NCI-H1048 (cell line): ENCODE measurements around the gene TREX2.

Experiments used
- DNase-seq: peaks from one replicate; lab custom pipeline; 2025; lab: John Stamatoyannopoulos, UW

Gene TREX2

DNA sequence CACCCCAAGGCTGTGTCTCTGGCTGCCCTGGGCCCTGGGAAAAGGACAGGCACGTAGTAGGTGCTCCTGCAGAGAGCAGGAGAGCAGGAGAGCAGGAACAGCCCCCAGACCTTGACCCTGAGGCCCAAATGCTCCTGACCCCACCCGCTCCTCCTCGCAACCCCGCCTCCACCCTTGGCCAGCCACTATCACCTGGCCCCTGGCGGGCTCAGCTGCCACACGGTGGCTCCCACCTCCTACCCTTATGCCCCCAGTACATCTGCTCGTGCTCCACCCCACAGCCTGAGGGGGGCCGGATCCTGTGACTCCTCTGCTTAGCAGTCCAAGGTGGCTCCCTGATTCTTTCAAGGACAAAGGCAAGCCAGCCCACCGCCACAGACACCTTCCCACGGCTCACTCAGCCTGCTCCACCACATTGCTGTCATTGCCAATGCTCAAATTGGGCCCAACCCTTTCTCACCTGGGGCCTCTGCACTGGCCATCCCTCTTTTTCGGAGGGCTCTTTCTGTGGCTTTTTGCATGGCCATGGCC lies 30.0 kb upstream of the TREX2 start:
- DNase-seq, result no peak

DNA sequence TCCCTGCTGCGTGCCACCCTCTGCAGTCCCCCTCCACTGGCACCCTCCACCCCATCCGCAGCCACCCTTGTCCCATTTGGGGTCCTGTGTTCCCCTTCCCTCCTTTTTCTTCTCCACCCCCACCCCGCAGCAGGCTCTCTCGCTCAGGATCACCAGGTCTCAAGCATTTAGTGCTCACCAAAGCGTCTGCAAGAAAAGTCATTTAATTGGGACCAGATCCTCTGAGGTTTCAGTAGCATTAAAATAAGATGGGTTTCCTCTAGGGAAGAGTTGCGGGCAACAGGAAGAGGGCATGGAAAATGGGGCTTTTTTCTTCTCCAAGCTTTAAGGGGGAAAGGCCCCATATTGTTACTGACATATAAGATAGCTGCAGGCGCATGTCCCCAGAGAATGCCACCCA lies 29.4 kb upstream of the TREX2 start:
- DNase-seq, result no peak

DNA sequence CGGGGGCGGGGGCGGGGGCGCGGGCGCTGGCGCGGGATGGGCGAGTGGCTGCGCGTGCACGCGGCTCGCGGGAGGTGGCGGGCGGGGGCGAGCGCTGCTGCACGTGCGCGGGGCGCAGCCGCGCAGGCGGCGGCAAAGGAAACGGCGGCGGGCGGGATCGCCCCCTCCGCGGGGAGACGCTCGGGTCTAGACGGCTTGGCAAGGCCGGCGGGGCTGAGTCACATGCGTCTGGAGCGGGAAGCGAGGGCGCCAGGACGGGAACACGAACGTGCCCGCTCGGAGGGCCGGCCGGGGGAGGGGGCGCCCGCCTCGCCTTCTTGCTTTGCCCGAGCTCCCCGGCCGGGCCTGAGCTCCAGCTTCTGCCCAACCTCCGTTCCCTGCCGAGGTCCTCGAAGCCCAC lies 28.9 kb upstream of the TREX2 start:
- DNase-seq, result no peak

DNA sequence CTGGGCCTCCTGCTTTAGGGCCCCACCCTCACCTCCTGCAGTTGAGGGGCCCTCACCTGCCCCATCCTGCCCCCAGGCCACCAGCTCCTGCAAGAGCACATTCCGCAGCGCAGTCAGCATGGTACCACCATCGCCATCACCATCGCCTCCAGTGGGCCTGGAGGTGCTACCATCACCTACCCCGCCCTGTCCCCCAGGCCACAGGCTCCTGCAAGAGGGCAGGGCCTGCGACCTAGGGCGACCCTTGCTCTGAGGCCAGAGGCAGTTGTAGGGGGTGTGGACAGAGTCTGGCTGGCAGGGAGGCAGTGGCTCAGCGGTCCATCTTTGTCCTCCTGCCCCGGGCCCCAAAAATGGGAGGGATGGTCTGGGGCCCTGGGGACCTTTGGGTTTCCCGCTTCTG lies 28.4 kb upstream of the TREX2 start:
- DNase-seq, result no peak

DNA sequence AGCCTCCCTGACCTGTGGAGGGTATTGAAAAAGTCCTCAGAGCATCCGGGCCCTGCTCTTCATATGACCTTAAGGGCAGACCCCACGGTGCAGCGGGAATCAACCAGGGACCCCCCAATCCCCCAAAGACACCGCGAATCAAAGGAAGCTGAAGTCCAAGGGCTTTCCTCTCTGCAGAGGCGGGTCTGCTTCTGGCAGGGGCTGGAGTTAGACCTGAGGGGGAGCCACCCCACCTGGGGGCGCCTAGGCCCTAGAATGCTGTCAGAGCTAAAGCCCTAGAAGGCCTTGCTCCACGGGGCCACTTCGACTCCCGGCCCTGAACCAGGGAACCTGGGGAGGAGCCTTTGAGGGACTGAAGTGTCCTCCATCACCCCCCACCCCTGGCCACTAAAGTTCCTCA lies 27.3 kb upstream of the TREX2 start:
- DNase-seq, result no peak

DNA sequence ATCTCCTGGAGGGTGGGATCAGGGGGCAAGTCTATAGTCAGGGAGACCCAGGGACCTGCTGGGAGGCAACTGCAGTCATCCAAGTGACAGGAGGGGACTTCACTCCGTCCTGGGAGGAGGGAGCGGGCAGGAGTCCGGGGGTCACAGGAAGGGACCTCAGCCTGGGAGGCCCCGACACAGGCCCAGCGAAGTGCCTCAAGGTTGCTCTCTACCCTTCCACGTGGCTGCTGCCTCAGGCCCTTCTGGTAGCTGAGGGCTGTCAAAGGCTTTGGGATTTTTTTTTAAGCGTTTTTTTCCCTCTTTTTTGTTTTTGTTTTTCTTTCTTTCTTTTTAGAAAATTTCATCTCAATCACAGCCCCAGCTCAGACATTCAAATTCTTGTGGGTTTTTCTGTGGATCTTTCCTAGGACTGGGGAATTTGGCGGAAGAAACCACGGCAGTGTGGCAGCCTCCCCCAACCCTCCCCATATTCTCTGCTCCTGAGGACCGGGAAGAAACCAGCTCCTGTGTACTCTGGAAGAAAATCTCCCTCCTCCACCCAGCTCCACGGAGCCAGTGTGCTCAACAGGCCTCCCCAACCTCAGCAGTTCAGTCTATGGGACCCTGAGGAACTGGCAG lies 25.9 kb upstream of the TREX2 start:
- no peak for DNase-seq

DNA sequence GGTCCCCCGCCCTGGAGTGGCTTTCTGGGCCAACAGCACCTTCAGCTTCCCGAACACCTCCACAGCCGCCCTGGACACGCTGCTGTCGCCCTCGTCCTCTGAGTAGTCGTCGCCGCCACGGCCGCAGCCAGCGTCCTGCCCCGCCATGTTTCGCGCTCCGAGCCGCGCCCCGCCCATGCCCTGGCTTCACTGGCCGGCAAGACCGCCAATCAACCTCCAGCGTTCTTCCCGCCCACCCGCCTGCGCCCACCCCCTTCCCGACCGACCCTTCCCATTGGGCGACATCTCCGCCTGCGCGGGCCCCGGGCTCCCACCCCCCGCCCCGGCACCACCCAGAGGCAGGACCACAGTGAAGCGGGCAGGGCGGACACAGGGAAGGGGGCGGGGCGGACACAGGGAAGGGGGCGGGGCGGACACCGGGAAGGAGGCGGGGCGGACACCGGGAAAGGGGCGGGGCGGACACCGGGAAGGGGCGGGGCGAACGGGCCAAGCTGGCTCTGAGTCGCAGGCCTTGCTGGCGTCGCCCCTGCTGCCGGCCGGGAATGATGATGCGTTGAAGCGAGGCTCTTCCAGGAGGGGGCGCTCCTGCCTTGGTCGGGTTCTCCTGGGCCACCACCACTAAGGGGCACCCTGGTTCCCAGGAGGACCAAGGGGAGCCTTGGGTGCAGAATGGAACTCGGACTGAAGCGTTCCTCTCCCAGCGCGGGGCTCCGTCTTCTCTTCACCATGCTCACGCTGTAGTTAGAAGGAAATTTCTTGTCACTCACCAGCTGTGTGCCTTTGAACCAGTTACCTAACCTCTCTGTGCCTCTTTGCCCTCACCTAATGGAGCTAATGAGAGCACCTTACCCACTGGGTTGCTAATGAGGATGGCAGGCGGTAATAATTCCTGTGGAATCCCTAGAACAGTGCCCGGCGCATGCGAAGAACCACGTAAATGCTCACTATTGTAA lies 24.8 kb upstream of the TREX2 start, which contains the start of gene HAUS7:
TSS of gene HAUS7 (minus strand) at position 166 of the 953 bp plus-strand sequence. CDS start at position 147, 19 bp downstream.
- peak; percentile 65 for DNase-seq

DNA sequence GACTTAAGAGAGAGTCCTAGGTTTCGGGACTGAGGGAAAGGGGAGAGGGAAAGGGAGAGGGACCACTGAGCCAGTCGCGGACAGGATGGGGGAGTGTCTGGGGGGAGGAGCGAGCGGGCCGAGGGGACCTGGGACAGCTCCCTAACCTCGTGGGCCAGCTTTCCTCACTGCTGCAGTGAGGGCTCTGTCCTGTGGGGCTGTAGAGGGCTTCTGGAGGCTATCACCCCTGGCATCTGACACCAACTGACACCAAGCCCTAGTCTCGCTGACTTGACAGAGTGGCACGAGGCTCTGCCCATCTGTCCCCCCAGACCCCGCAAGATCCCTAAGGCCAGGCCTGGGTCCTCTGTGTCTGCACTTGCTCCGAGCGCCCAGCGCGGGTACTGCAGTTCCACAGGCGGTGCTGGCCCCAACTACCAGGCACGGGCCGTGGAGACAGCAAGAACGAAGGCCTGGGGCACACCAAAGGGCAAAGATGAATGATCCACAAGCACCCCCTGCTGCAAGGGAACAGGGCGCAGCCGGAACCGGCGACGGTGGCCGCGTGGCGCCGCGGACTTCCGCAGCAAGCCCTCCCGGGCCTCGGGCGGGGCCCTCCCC lies 24.1 kb upstream of the TREX2 start:
- DNase-seq, result no peak

DNA sequence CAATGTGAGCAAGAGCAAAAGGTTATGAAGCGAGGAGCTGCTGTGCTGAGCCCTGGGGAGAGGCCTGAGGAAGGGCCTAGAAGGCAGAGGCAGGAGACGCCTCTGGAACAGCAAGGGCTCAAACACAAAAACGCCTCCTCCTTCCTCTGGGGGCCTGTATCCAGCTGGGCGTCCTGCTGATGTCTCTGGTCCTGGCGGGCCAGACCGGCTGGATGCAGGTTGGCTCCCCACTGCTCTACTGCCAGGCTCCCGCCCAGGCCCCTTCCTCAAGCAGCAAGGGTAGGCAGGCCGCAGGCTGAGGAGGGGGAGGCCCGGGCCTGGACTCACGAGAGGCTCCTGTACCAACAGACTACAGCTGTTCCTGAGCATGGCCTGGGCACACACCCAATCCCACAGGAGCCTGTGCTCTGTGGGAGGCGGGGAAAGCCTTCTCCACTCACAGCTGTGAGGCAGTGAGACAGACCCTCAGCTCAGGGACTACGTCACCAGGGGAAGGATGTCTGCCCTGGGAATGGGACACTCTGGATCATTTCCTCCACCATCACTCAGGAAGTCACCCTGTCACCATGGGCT lies 22.2 kb upstream of the TREX2 start:
- DNase-seq, result no peak

DNA sequence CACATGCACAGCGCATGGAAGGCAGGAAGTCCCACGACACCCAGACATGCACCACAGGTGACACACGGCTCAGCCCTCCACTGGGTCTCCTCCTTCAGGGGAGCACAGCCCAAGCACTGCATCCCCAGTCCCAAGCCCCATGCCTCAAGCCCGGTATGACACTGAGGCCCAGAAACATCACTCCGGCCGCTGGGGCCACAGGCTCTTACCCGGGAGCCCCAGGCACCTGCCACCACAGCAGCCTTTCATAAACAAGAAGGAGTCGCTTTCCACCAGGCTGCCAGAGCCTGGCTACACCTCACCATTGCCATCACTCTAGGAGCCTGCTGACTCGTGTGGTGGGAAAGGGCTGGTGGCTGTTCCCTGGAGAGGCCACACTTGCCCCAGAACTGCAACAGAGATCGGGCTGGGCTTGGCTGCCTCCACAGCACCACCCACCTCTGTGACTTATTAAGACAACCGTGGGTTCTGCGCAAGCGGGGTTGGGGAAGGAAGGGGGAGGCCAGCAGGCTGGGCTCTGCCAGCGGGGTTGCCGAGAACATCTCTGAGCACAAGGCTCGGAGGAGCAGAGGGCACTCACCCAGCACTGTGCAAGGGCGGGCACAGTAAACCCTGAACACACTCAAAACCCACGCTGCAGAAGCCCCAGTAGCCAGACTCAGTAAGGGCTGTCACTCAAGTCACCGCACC lies 20.0 kb upstream of the TREX2 start:
- no peak for DNase-seq

DNA sequence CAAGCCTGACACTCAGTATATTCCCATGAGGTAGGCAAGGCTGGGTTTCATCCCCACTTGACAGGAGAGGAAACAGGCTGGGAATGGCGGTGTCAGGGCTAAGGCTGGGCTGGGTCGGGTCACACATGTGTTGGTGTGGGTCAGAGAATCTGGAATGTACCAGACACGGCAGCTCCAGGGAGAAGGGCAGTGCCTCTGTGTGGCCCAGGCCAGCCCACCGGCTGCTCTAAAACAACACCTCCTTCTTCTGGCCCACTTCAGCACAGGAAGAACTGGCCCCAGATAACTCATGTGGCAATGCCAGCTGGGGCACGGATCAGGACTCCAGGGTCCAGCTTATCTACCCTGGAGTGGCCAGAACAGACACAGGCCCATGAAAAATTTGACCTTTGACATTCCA lies 18.3 kb upstream of the TREX2 start:
- no peak for DNase-seq

DNA sequence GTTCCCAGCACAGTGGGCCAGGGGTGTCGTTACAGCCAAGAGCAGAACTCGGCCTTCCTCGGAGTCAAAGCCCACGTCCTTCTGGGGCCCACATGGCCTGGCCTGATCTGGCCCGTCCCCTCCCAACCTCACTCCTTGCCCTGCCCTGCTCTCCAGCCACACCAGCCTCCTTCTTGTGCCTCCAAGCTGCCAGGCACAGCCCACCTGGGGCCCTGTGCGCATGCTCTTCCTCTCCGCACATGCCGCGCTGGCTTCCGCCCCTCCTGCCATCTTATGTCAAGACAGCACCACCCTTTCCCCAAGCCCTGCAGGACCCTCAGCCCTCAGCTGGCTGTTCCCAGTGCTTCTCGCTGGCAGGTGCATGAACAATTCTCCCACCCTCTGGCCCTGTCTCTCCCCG lies 17.7 kb upstream of the TREX2 start:
- no peak for DNase-seq

DNA sequence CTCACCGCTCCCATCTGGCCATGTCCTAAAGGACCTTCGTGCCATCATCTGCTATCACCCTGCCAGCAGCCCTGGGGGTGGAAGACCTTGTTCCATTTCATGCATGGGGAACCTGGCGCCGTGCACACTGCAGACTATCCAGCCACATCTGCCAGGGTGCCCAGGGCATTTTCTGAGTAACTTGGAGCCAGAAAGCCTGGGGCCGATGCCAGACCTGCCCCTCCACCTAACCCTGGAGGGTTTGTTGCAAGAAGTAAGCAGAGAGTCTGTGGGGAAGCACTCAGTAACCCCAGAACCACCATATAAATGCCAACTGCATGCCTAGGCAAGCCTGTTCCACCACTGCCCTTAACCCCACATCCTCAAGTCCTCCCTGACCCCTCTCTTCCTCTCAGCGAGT lies 17.2 kb upstream of the TREX2 start:
- no peak for DNase-seq

DNA sequence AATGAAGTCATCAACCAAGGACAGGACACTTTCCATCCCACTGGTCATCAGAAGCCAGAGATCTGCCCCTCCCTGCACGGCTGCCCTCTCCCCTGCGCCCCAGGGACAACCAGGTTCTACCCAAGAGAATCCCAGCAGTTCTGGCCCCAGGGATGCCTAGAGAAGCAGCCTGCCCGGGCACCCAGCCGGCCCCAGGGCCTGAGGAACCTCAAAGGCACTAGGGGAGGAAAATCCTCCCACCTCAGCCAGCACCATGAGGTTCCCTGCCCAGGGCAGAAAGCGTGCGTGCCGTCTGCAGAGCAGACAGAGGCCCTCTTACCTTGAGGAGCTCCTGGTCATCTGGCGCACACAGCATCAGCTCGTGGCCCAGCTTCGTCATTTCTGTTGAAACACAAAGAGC lies 16.4 kb upstream of the TREX2 start:
- DNase-seq, result no peak

DNA sequence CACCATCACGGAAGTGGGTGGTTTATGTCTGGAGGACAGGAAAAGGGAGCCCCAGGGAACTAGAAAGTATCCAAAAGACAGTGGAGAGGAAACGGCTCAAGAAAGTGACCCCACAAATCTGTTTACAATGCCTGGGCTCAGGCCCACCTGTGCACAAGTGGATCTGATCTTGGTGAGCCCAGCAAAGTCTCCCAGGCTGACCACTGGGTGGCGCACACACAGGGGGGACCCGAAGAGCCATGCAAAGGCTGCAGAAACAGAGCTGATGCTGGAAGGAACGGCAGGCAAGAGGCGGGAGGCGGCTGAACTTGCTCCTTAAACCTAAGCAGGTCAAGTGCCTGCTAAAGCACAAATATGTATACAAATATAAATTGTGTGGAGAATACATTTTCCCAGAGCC lies 15.0 kb upstream of the TREX2 start:
- DNase-seq, result peak; percentile 10

DNA sequence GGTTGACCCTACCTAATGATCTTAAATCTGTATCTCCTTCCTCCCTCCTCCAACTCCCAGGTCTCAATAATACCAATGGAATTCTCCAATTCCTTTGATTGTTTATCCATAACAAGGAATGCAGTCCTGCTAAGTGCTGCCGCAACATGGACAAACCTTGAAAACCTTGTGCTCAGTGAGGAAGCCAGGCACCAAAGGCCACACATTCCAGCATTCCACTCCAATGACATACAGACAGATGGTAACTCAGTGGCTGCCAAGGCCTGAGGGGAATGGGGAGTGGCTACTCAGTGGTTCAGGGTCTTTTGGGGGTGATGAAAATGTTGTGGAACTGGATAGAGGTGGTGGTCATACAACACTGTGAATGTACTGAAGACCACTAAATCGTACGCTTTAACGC lies 14.1 kb upstream of the TREX2 start:
- no peak for DNase-seq

DNA sequence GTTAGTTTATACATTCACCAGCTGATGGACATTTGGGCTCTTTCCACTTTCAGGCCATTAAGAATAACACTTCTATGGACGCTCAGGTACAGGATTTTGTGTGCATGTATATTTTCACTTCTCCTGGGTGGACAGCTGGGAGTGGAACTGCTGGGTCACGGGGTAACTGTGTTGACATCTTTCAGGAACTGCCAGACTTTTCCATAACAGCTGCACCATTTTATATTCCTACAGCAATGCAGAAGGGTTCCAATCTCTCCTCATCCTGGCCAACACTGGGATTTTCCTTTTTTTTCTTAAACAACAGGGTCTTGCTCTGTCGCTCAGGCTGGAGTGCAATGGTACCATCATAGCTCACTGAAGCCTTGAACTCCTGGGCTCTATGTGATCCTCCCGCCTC lies 12.6 kb upstream of the TREX2 start:
- no peak for DNase-seq

DNA sequence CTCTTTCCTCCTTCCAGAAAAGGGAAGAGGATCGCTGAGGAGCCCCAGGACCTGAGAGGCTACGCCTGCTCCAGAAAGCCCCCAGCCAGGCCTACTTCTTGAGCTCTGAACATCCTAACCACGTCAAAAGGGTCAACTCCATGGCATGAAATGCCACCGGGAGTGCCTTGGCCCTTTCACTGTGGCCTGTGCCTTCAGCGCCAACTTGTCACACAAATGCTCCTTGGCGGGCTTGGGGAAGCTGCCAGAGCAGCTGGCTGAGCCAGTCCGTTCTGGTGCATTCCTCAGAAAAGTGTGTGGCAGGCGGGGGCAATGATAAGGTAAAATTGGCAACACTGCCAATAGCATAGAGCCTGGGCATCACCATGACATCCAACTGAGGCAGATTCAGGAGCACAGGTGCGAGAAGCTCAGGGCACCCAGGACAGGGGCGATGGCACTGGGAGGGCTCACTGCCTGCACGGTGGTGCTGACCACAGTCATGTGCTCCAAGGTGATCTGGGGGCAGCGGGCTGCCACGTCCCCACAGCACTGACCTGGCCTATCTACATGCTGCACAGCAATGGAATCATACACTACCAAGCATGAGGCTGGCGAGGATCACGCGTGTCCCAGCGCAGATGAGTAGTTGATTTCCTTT lies 12.1 kb upstream of the TREX2 start:
- no peak for DNase-seq

DNA sequence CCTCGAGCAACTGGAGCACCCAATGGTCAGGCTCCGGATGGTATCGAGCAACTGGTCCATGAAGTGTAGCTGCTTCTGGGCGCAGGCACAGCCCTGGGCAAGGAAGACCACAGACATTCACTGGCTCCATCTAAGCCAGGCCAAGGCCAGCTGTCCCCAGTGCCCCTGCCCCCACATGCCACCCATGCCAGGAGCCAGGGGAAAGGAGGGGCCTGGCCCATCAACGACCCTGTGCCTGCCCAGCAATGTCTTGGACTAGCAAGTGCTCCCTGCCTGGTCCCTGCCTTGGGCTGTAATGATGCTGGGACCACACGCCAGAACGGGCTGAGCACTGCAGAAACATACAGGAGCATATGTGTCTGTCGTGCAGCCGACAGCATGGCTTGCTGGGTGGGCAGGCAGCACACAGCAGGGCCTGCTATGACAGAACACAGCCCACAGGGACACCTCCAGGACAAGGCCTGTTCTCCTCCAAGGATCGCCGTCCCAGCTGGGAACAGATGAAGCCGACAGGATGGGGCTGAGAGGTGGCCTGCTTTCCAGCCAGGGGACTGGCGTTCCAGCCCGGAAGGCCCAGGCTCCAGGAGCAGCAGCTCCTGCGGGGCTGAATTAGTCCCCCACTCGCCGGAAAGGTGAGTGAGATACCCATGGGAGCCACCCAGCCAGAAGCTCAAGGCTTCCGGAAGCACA lies 11.4 kb upstream of the TREX2 start:
- no peak for DNase-seq

DNA sequence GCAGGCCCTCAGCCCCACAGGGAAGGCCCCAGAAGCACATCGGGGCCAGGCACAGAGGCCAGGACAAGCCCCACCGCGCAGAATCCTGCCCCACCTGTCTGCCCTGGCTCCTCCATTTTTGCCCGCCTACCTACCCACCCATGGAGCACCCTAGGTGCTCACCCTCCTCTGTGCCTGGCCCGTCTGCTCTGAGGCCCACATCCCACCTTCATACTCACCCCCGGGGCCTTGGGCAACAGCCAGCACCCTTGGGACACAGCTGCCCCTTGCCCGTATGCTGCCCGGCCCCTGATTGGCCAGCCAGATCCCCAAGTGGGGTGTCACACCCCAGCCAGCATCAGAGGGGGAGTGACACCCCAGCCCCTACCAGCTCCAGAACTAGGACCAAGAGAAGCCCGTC lies 10.8 kb upstream of the TREX2 start:
- DNase-seq, result no peak

DNA sequence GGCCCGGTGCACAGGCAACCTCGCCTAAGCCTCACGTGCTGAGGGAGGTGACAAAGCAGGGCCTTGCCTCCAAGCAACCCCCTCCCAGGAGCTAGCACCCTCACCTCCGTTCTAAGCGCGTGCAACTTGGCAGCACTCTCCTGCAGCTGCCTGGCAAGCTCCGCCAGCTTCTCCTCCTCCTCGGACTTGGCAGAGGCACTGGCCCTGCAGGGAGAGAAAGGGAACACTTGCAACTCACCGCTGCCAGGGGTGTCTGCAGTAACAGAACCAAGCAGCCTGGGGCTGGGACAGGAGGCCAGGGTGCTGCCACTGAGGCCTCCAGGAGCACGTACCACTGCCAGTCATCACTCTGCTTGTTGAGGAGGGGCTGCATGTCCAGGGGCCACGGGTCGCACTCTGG lies 10.3 kb upstream of the TREX2 start:
- DNase-seq, result no peak
